Parathyroid adenoma (tissue), 2 donors: ENCODE data around the gene RHOT1.

Experiments used
- H2AFZ ChIP-seq: fragments of 300-600 bp; sonication (generic); one replicate; pipeline ENCODE4 v1.7.0; 2017; ENCODE audit warnings: antibody characterized with exemption, mild to moderate bottlenecking
- H3K27ac ChIP-seq: fragments of 300-600 bp; sonication (generic); one replicate; pipeline ENCODE4 v1.7.0; 2017
- H3K27me3 ChIP-seq: fragments of 300-600 bp; sonication (generic); one replicate; pipeline ENCODE4 v1.7.0; 2017; ENCODE audit warnings: low read length; ENCODE audit not compliant: control insufficient read depth, insufficient read depth
- H3K36me3 ChIP-seq: fragments of 300-600 bp; sonication (generic); one replicate; pipeline ENCODE4 v1.7.0; 2017; ENCODE audit warnings: low read length; ENCODE audit not compliant: control insufficient read depth, insufficient read depth
- H3K4me1 ChIP-seq: fragments of 300-600 bp; sonication (generic); one replicate; pipeline ENCODE4 v1.7.0; 2017; ENCODE audit warnings: control low read depth
- H3K4me2 ChIP-seq: fragments of 300-600 bp; sonication (generic); one replicate; pipeline ENCODE4 v1.7.0; 2017; ENCODE audit warnings: low read length
- H3K4me3 ChIP-seq: fragments of 300-600 bp; sonication (generic); one replicate; pipeline ENCODE4 v1.7.0; 2017; ENCODE audit warnings: low read depth, low read length
- H3K79me2 ChIP-seq: fragments of 300-600 bp; sonication (generic); one replicate; pipeline ENCODE4 v1.7.0; 2017; ENCODE audit warnings: control low read depth
- H3K9ac ChIP-seq: fragments of 300-600 bp; sonication (generic); one replicate; pipeline ENCODE4 v1.7.0; 2017; ENCODE audit warnings: mild to moderate bottlenecking
- H3K9me3 ChIP-seq: fragments of 300-600 bp; sonication (generic); one replicate; pipeline ENCODE4 v1.7.0; 2017; ENCODE audit warnings: low read length; ENCODE audit not compliant: control insufficient read depth
- TF ChIP-seq, protein P1 (sequence below): fragments of 300-600 bp; sonication (generic); IDR thresholded peaks from one replicate; pipeline ENCODE4 v1.7.0; 2017; ENCODE audit warnings: antibody characterized with exemption, mild to moderate bottlenecking
- donor health status: primary hyperparathyroidism.

RHOT1 gene

DNA sequence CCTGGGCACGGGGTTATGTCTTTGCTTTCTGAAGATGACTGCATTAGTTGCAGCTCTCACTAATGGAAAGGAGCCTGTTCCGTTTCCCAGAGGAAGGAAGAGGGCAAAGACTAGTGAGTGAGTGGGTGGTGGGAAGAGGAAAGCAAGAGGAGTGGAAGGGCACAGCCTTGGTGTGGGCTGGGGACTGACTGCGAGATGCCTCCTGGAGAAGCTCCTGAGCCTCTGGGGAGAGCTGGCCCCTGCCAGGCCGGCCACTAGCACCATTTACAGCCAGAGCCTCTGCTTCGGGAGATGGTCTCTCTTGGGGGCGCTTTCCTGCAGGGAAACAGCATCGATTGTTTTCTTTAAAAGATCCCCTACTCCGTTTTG lies 122.5 kb downstream of the RHOT1 start:
- no peaks in the 10 kb centered on the region for H3K36me3 ChIP-seq
- no peak overlapping the region for H3K4me3 ChIP-seq
- H2AFZ ChIP-seq = peak overlapping the region; percentile 72
- TF ChIP-seq, protein P1, sequence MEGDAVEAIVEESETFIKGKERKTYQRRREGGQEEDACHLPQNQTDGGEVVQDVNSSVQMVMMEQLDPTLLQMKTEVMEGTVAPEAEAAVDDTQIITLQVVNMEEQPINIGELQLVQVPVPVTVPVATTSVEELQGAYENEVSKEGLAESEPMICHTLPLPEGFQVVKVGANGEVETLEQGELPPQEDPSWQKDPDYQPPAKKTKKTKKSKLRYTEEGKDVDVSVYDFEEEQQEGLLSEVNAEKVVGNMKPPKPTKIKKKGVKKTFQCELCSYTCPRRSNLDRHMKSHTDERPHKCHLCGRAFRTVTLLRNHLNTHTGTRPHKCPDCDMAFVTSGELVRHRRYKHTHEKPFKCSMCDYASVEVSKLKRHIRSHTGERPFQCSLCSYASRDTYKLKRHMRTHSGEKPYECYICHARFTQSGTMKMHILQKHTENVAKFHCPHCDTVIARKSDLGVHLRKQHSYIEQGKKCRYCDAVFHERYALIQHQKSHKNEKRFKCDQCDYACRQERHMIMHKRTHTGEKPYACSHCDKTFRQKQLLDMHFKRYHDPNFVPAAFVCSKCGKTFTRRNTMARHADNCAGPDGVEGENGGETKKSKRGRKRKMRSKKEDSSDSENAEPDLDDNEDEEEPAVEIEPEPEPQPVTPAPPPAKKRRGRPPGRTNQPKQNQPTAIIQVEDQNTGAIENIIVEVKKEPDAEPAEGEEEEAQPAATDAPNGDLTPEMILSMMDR = no peak
- H3K9ac ChIP-seq = no peak overlapping the region
- H3K4me1 ChIP-seq = peaks cover 4% of the 10 kb centered on the region
- no peaks in the 10 kb centered on the region for H3K9me3 ChIP-seq
- no peaks in the 10 kb centered on the region for H3K27me3 ChIP-seq
- no peaks in the 10 kb centered on the region for H3K79me2 ChIP-seq
- no peak overlapping the region for H3K4me2 ChIP-seq
- H3K27ac ChIP-seq = peak overlapping the region; percentile 12

DNA sequence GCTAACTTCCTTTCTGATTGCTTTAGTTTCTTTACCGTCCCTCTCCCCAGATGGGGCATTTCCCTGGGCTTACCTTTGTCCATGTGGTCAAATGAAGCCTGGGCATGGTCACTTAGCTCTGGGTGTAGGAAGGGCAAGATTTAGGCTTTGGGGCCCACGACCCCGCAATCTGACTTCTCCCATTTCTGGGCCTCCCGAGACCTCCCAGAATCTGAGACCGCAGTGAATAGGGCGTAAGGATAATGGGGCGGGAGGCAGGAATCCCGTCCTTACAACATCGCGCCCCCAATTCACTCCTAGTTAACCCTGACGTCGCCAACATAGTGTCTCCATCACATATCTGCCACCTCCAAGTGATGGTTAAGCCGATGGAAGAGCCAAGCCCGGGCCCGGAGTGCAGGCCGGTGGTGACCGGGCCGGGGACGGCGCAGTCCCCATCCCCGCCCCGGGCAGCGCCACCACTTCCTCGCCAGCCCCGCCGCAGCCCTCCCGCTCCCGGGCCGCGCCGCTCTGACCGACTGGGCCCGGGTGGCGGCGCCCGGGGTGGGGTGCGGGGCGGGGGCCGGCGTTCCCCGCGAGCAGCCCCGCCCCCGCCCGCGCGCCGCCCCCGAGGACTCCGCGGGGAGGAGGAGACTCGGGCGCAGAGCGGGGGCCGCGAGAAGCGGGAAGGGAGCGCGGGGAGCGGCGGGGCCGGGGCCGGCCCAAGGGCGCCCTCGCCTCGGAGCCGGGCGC lies 123.1 kb downstream of the RHOT1 start, which contains the start of gene RHBDL3:
Gene RHBDL3 (plus strand): TSS at position 641 of the 732 bp plus-strand sequence. CDS start 358 bp downstream, outside the sequence.
- no peaks in the 10 kb centered on the region for H3K36me3 ChIP-seq
- peak within 1 kb of the TSS; percentile 69 for H3K4me2 ChIP-seq
- H3K9me3 ChIP-seq = no peaks in the 10 kb centered on the region
- no peak within 1 kb of the TSS for H3K9ac ChIP-seq
- H3K27me3 ChIP-seq = no peaks in the 10 kb centered on the region
- peak within 1 kb of the TSS; percentile 55 for H3K4me3 ChIP-seq
- no peaks in the 10 kb centered on the region for H3K79me2 ChIP-seq
- H2AFZ ChIP-seq = peak within 1 kb of the TSS; percentile 82
- H3K27ac ChIP-seq = peak within 1 kb of the TSS; percentile 12
- TF ChIP-seq, protein P1 = no peak
- peaks cover 4% of the 10 kb centered on the region for H3K4me1 ChIP-seq

DNA sequence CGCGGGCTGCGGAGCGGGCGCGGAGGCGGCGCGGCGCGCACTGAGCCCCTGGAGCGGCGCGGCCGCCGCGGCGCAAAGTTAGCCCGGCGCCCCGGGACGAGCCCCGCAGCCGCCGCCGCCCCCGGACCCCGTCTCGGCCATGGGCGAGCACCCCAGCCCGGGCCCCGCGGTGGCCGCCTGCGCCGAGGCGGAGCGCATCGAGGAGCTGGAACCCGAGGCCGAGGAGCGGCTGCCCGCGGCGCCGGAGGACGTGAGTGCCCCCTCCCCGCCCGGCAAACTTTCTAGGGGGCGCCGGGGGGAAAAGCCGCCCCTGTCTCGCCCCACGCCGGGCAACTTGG lies 123.7 kb downstream of the RHOT1 start:
- H3K79me2 ChIP-seq = no peaks in the 10 kb centered on the region
- H2AFZ ChIP-seq = peak overlapping the region; percentile 82
- peak overlapping the region; percentile 69 for H3K4me2 ChIP-seq
- peaks cover 4% of the 10 kb centered on the region for H3K4me1 ChIP-seq
- no peaks in the 10 kb centered on the region for H3K36me3 ChIP-seq
- H3K27ac ChIP-seq = no peak overlapping the region
- no peak overlapping the region for H3K9ac ChIP-seq
- no peaks in the 10 kb centered on the region for H3K9me3 ChIP-seq
- H3K27me3 ChIP-seq = no peaks in the 10 kb centered on the region
- TF ChIP-seq, protein P1 = no peak
- peak overlapping the region; percentile 55 for H3K4me3 ChIP-seq

DNA sequence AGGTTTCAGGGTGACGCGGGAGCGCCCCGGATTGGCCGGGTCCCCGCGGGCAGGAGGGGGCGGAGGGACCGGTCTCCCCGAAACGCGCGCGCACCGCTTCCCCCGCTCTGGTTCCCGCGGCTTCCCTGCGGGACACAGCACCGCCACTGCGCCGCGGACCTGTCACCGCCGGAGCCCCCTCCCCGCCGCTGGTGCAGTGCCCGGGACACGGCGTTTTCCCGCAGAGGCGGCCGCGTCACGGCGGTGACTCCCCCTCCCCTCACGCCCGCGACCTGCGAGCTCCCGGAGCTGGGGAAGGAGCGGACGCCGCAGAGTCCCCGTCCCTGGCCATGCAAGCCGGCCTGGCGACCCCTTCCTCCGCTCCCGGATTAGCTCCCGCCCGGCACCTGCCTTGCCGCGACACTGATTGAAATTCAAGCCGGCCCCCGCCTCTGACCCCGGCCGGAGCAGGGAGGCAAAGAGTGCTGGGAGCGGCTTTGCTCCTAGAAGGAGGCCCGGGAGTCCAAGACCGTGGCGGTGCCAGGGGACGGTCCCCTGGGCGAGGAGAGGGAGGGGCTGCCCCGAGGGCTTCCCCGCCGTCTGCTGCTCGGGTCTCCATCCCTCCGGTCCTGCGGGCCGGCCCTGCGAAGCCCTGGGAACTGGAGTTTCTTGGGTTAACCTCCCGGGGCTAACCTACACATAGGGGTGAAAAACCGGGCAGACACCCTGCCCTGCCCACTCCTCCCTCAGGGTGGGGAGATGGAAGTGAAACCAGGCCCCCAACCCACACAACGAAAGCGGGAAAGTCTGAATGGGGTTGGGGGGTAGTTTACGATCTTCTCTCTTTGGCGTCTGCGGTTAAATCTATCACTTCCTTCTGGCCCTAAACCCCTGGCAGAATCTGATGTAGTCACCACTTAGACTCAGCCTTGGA lies 124.3 kb downstream of the RHOT1 start:
- TF ChIP-seq, protein P1 = no peak
- Histone ChIP-seq H3K4me1 (peaks cover 4% of the 10 kb centered on the region), H3K36me3 (no peaks in the 10 kb centered on the region), H3K27me3 (no peaks in the 10 kb centered on the region), H3K79me2 (no peaks in the 10 kb centered on the region), H3K9ac (no peak overlapping the region), H3K4me3 (peak overlapping the region; percentile 55), H2AFZ (peak overlapping the region; percentile 82), H3K9me3 (no peaks in the 10 kb centered on the region), H3K4me2 (peak overlapping the region; percentile 69), H3K27ac (no peak overlapping the region)
